HG02763 (cell line): ENCODE results near the gene PCDH17.

ENCODE experiments used
- ATAC-seq: cut with Tn5 transposase; IDR thresholded peaks from one replicate; pipeline ENCODE4 v1.9.1; 2021; ENCODE audit warnings: mild to moderate bottlenecking, moderate library complexity; ENCODE audit not compliant: unreplicated experiment

The PCDH17 gene

GRCh38 chr13:57726981-57727380 is 95.4 kb downstream of the PCDH17 start:
- no peak for ATAC-seq

- ATAC-seq: no peak
These were observed 102.8 kb downstream of the PCDH17 start for GRCh38 chr13:57734306-57734705.

GRCh38 chr13:57739089-57739488 is 107.5 kb downstream of the PCDH17 start:
- no peak for ATAC-seq

GRCh38 chr13:57739543-57740190 is 108.1 kb downstream of the PCDH17 start:
- no peak for ATAC-seq

GRCh38 chr13:57740719-57741118 is 109.2 kb downstream of the PCDH17 start:
- no peak for ATAC-seq

GRCh38 chr13:57748096-57748495 is 116.6 kb downstream of the PCDH17 start:
- no peak for ATAC-seq

- no peak for ATAC-seq
These were observed 129.4 kb downstream of the PCDH17 start for GRCh38 chr13:57760951-57761350.

- ATAC-seq: no peak
These were observed 132.1 kb downstream of the PCDH17 start for GRCh38 chr13:57763689-57764088.
